ENCODE results near the gene LCN12.
A peak's percentile ranks its signal among the peaks of the same experiment; 100 is the strongest.
"Not testable (repeated sequence)": the region's sequence is repeated elsewhere in the genome, so short reads cannot be mapped to it uniquely, and the experiment has no call there.

The LCN12 gene

GRCh38 chr9:136991993-136992818, 40.1 kb downstream of the LCN12 start, which contains the start of gene PAXX:
TSS of gene PAXX (plus strand) at chr9:136992422. CDS start at chr9:136992444, 22 bp downstream.
- DNase-seq (ENCODE audit: low read depth in 2 of 2), result peak; percentile 87 to 96

GRCh38 chr9:136992819-136993369, 40.8 kb downstream of the LCN12 start:
- no peak for DNase-seq (ENCODE audit: low read depth in 2 of 2)

- DNase-seq (ENCODE audit: low read depth in 2 of 2), result no peak
Measured at GRCh38 chr9:136994180-136994887, 42.3 kb downstream of the LCN12 start.

- DNase-seq (ENCODE audit: low read depth in 2 of 2), result no peak
Measured at GRCh38 chr9:136994888-136995230, 42.8 kb downstream of the LCN12 start.

GRCh38 chr9:136995362-136995761, 43.3 kb downstream of the LCN12 start:
- DNase-seq (ENCODE audit: low read depth in 2 of 2), result no peak

GRCh38 chr9:136995772-136996311, 43.8 kb downstream of the LCN12 start:
- no peak for DNase-seq (ENCODE audit: low read depth in 2 of 2)

- no peak for DNase-seq (ENCODE audit: low read depth in 2 of 2)
Measured at GRCh38 chr9:136996361-136997292, 44.6 kb downstream of the LCN12 start, which contains the start of gene CLIC3. TSS of gene CLIC3 (minus strand) at chr9:136996568. CDS start at chr9:136996543, 25 bp downstream.

- DNase-seq (ENCODE audit: low read depth in 2 of 2), result no peak
Measured at GRCh38 chr9:136997371-136997770, 45.3 kb downstream of the LCN12 start.

GRCh38 chr9:136997830-136998234, 45.8 kb downstream of the LCN12 start:
- DNase-seq (ENCODE audit: low read depth in 2 of 2), result no peak

- DNase-seq (ENCODE audit: low read depth in 2 of 2), result no peak
Measured at GRCh38 chr9:137000177-137000930, 48.3 kb downstream of the LCN12 start.

GRCh38 chr9:137001857-137002645, 50.0 kb downstream of the LCN12 start:
- no peak for DNase-seq (ENCODE audit: low read depth in 2 of 2)

- no peak for DNase-seq (ENCODE audit: low read depth in 2 of 2)
Measured at GRCh38 chr9:137002646-137003041, 50.6 kb downstream of the LCN12 start.

- not testable (repeated sequence) for DNase-seq (ENCODE audit: low read depth in 2 of 2)
Measured at GRCh38 chr9:137004285-137004684, 52.2 kb downstream of the LCN12 start.

Measured in stimulated activated CD4-positive, alpha-beta T cell treated with anti-CD3 and anti-CD28 coated beads, Interleukin-15, amount 100 ng/mL, for 48 hours (primary cell).